HG03108 (cell line): ENCODE data around the gene CD44.
A peak's percentile ranks its signal among the peaks of the same experiment; 100 is the strongest.

Experiments
- ATAC-seq: cut with Tn5 transposase; IDR thresholded peaks from one replicate; pipeline ENCODE4 v1.9.1; 2021; ENCODE audit warnings: moderate library complexity; ENCODE audit not compliant: unreplicated experiment

Gene CD44

DNA sequence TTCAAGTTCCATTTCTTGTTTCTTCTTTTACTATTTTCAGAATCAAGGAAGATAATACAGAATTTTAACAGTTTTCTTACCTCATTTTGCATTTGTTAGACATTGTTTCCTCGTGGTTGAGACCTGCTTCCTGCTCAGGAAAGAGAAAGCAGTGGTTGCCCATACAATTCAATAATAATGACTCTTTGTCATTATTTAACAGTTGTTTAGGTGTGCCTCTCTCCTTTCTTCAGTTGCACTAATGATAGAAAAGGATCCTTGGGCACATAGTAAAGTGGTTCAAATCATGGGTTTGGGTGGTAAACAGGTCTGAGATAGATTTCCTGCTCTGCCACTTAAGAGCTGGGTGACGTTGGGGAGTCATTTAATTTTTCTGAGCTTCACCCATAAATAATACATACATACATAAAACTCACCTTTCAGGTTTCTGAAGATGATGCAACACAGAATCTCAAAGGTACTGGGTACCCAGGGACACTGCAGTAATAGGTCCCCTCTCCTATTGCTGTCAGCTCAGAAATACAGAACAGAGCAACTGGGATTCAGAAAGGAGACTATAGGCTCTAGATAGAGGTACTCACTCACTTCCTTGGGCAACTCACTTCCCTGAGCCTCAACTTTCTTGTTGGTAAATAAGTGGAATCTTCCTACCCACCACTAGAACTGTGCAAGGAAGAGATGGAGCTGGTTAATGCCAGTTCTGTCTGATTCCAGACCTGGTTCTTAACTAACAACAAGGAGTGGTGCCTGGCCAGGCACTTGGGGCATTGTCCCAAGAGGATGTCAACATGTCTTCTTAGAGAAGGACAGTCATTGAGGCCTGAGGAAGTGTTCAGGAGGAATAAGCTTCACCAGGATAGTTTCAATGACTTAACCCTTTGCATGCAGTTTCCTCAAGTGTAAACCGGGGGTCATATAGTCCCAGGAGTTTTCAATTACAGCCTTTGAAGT is 34.9 kb downstream of the CD44 start:
- ATAC-seq, result no peak

DNA sequence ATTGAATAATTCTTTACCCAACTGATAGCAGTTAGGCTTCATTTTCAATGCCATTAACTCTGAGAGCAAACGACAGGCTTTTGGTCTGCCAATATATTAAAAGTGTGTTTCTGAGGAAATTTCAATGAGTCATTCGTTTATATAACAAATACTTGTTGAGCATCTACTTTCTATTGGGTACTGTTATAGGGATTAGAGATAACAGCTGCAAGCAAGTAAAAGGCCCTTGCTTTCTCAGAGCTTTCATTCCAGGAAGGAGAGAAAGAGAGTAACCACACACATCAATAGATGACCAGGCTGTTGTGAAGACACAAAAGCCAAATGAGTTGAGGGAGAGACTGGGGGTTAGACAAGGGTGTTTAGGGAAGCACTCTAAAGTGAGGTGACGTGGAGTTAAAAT is 35.7 kb downstream of the CD44 start:
- no peak for ATAC-seq

DNA sequence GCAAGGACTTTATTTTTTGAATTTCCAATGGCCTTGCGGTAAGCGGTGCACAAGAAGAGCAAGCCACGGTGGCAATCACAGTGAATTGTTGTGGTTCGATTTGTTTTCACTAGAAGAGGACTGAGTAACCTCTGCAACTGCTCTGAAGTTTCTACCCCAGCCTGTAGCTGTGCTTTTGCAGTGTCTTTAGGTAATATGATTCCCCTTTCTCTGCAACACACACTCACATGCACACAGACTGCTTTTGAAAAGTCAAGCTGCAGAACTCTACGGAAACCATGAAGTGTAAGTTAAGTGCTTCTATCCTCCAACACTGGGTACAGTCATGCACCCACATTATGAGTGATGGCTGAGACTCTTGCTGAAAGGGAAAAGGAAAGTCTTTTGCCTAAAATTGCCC is 38.4 kb downstream of the CD44 start:
- ATAC-seq, result no peak

DNA sequence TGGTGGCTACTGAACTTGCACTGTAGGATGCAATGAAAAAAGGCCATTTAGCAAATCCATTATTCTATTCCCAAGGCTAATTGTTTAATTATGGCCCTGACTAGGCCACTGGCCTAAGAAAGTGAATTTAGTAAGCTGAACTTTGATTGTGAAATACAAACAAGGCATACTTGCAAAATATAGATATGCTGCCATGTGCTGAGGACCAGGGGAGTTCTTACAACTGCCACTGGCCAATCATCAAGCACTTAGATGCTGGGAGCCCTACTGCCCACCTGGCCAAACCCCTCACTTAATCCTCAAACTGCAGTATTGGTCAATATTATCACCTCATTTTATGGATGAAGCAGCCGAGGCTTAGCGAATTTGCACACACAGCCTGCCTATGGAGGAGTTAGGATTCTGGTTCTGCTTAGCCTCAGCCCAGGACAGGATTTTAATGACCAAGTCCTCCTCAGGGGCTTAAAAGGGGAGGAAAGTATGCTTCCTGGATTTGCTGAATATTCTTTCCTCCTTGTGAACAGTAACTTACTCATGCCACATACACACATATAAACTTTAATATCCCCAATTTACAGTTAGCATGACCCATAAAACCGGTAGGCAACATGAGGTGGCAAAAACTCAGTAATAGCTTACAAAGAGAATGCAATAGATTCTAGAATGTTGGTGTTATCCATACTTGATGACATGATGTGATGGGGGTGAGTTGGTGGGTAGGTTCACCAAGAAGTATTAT is 39.3 kb downstream of the CD44 start:
- ATAC-seq, result no peak

DNA sequence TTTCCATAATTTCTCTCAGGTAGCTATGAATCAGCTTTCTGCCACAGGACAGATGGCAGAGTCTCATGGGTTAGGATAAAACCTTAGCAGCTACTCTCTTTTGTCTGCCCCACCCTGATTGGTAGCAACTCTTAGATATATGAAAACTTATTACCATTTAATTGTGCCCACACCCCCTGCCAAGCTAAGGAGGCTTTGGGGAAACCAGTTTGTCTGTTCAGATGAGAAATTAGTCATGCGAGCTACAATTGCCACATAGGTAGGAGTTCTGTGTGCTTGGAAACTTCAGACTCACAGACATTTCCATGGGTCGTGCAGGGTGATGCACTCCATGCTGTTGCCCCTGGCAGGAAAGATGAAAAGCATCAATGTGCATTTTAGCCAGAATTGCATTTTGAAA is 39.9 kb downstream of the CD44 start:
- ATAC-seq, result no peak

DNA sequence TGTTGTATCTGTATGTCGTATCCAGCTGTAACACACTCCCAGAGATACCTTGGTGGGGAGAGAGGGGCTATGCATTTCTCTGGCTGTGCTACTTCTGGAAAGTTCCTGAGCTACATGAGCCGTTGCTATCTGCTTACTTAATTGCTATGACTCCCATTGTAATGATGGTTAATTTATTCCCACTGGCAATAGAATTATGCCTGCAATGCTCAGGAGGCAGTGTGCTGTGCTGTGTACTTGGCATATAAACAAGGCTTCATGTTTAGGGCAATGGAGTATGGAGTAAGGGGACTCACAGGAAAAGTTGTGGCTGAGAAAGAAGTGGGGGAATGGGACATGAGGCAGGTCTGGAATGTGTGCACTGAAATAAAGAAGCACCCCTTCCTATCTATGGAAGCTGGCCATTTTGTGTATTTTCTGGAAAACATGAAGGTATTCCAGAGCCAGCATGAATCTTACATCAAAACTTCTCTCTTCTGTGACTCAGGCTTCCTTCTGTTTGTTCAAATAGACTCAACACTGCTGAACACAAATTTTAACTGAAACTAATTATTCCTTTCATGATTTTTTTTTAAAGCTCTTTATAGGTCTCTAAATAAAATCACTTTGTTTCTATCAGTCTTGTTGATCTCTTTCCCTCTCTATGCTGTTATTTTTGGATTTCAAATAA is 40.6 kb downstream of the CD44 start:
- no peak for ATAC-seq

DNA sequence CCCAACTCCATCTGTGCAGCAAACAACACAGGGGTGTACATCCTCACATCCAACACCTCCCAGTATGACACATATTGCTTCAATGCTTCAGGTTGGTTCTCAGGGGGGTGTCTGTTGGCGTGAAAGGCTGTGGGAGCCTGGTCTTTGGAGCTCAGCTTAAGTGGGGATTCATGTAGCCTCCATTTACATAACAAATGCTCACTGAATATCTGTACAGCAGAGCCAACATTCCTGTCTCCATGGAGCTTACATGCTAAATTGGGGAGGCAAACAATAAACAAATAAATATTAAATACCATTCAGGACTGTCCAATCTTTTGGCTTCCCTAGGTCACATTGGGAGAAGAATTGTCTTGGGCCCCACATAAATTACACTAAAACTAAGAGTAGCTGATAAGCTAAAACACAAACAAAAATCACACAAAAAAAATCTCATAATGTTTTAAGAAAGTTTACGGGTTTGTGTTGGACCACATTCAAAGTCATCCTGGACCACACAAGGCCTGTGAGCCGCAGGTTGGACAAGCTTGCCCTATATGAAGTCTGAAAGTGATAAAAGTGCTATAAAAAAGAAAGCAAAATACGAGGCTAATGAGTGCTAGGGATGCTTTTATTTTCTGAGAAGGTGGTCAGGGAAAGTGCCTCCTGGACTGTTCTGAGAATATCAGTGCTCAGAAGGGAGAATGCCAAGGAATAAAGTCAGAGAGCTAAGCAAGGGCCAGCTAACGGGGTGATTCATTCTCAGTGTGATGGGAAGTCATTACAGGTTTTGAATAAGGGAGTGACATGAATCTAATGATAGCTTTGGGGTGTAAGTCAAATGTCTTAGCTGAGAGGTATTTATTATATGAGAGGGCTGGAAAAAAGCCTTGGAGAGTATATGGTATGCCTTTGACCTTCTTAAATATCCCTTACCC is 41.6 kb downstream of the CD44 start:
- no peak for ATAC-seq

DNA sequence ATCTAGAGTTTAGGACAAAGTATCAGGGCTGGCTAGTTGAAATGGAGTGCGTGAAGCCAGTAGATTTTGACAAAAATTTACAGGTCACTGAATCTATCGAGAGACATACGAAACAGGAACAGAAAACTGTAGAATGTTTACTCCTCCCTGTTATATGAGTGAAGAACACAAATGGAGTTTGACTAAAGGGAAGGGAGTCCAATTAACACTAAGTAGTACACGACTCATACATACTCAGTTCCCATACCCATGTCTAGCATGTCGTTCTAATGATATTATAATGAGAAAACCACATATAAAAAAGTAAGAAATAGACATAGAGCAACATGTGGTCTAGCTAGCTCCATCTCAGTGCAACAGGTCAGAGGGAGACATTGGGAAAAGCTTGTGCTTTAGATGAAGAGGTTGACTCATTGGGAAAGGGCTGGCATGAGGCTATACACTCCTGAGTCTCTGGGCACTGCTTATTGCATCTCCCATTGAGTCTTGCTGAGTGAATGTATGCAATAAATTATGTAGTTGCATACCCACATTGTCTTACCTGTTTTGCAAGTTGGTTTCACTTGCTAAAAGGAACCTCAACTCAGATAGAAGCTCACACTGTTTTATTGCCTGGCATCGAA is 43.5 kb downstream of the CD44 start:
- peak; percentile 73 for ATAC-seq

DNA sequence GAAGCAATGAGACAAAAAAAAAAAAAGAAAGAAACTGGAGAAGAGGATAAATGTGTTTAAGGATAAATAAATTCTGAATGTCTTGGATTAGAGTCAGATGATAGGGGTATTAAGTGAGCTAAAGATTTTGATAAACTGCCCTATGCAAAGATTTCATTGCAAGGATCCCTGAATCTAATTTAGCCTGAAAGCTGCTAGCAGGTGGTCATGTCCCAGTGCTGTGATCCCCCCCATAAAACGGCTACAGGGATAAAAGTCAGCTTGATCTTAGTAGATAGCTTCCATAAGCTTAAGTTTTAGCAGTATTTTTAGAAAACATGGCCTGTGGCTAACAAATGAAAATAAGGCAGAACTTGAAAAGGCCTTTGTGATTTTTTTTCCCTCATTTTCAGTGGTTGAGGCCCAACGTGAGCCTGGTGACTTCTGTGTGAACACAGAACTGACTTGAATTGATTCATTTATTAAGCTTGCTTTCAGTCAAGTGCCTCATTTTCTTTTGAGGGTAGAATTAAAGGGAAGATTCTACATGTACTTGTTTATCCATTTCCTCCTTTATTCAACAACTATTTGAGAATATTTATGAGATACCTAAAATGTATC is 44.5 kb downstream of the CD44 start:
- no peak for ATAC-seq

DNA sequence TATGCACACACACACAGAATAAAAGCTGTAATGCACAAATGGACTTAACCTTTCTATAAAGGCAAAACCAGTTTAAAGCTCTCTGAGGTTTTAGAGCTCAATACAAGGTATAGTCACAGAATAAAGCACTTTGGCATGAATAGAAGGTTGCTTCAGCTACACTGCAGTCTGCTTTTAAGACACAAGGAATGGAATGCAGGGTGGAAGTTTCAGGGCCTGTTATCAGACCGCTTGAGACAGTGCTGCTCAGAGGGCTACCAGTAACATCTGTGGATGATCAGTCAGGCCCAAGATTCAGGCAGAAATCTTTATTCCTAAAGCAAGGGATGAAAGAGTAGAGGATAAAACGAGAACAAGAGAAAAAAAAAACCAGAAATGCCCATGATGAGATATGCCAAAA is 46.7 kb downstream of the CD44 start:
- no peak for ATAC-seq

DNA sequence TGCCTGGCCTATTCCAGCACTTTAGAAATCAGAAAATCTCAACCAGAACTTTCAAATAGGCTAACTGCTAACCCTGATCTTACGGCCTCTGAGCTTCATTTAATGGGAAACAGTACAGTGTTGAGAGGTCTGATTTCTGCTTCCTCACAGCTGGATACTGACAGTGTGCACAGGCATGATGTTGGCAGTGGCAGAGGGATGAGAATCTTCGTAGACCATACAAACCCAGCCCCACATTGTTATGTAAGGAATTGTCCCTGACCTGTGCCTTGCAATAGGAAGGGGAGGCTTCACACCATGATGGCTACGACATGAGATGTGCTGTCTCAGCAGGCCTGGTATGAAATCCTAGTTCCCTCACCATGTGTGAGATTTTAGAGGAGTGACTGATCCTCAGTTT is 49.0 kb downstream of the CD44 start:
- ATAC-seq, result no peak

DNA sequence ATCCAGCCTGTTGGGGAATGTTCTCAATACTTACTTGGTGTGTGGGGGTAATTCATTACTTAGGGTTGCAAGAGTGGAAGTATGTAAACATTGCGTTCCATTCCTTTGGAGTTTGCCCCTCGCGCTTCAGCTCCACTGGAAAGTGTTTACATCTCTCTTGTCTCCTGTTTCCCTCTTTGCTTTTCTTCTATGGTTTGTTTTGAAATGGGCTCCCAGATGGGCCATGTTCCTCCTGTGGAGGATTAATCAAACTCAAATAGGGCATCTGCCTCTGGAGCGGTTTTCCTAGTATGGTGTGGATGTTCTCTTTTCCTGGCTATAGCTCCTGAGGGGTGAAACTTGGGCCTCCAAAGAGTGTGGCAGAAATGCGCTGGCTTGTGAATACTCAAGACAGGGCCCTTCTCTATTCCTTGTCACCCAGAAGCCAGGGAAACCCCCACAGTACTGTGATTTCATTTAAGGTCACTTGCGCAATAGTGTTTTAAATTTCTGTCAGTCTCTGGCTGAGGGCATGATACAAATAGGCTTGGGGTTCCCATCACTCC is 51.9 kb downstream of the CD44 start:
- no peak for ATAC-seq

DNA sequence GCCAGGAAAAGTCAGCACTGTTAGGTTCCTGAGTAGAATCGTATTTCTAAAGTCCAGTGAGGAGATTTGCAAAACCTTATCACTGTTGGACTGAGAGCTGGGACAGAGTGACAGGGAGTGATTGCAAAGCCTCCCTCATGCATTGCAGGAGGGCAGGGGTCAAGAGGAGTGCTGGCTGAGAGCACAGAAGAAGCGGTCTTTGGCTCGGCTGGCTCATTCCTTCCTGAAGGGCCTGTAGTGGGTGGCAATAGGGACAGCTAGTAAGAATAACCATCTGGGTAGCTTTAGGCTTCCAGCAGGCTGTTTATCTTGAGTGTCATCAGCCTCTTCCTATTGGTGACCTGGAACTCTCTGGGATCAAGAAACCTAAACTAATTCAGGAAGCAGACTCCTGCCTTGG is 53.4 kb downstream of the CD44 start:
- ATAC-seq, result no peak

DNA sequence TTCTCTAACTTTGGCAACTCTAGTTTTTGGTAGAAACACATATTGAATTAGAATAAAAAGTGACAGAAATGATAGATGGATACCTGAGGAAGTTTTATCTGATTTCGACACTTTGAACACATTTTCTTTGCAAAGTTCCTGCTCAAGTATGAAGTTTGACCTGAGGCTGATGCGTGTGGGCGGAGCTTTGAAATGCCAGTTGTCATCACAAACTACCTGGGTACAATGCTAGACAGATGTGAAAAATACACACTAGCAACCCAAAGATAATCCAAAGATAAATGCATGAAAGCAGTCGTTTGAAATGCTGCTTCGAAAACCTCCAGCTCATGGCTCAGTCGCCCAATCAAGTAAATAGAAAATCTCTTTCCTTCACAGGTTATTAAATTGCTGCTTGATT is 54.8 kb downstream of the CD44 start:
- ATAC-seq, result no peak

DNA sequence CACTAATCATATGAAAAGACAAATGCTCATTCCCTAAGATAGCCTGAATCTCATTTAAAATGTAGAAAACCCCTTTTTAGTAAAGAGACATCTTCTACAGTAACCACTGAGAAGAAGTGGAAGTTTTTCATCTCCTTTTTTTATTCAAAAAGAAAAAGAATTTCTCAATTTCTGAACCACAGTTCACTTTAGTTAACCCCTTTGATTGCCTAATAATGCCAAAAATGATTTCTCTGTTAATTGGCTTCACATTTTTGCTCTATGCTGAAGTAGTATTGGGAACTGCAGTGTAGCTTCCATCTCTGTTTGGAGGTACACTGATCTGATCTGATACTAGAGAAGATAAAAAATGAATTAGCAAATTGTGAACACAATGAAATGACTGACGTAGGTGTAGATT is 58.3 kb downstream of the CD44 start:
- no peak for ATAC-seq

DNA sequence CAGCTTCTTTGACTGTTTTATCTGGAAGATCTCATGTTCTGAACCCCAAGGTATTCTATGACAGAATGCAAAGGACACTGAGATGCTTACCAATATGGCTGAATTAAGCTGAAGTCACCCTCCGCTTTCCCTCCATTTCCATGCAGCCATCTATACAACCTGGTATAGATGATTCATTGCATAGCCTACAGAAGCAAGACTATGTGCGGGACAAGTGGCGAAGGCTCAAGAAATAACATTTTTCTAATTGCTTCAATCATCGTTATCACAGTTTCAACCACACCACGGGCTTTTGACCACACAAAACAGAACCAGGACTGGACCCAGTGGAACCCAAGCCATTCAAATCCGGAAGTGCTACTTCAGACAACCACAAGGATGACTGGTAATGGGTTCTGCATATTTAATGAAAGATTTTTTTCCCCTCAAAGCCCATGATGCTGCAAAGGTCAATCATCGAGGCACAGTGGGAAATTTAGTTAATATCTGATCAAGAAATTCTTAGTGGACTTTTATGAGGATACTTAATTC is 61.9 kb downstream of the CD44 start:
- ATAC-seq, result no peak

DNA sequence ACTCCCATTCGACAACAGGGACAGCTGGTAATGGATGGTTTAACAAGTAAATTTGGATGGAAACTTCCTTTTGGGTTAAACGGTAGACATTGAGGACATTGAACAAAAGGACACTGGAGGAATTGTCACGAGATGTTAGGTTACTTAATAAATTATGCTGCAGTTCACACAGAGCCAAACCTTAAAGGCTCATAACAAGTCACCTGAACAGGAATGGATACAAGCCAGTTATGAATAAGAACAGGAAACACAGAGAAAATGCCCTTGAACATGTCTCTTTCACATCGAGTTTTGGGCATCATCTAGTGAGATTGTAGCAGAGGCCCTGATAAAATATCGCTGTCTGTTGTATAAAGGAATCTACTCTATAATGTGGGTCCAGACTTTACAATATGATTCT is 65.6 kb downstream of the CD44 start:
- ATAC-seq, result no peak

DNA sequence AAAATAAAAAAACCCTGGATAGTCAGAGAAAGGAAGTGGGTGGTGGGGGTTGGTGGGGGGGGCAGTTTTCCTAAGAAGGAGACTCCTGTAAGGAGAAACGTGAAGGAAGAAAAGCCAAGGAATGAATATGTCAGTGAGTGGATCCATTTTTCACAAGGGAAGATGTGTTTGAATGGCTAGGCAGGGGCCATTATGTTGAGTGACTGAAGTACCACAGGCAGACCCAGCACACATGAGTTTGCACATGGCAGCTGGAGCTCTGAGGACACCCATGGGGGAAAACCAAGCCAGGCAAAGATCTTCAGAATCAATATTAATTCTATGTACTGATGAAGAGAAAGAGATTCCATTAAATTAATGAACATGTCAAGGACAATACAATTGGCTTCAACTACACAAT is 67.6 kb downstream of the CD44 start:
- ATAC-seq, result no peak
